Mucosa of gallbladder (tissue), 1 donor: Measurements from ENCODE around the gene STX8. TPM values are rescaled to one million over a fixed set of nuclear protein-coding genes. Genes with fewer than 3 reads are reported as not detected.

Experiments used
- DNase-seq: peaks from one replicate; pipeline ENCODE4 v3.0.0-alpha.2; 2020; ENCODE audit warnings: low spot score
- total RNA-seq: library from RNA; stranded (reverse); gene quantifications from one replicate; pipeline ENCODE4 v1.2.1, GENCODE V29; 2021
- donor health status: DM: no; HTN: no; CAD: no.

The STX8 gene
- total RNA-seq, 1 donor from 2014 or later: 63.2 TPM

DNA sequence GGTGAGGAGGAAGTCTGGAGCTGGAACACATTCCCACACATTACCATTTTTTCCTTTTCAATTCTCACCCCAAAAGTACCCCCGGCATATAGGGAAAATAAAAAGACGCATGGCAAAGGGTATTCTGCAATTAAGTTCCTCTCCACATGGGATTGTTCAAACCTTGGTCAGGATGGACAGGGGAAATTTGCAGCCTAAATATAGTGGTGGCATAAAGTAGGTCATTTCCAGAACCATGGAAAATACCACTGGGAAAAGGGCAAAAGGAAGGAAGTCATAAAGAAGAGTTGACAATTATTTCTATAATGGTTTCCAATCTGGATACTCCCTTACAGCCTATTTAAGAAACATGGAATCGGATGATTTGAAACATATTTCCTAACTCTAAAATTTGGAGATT is 135.8 kb downstream of the STX8 start:
- no peak for DNase-seq

DNA sequence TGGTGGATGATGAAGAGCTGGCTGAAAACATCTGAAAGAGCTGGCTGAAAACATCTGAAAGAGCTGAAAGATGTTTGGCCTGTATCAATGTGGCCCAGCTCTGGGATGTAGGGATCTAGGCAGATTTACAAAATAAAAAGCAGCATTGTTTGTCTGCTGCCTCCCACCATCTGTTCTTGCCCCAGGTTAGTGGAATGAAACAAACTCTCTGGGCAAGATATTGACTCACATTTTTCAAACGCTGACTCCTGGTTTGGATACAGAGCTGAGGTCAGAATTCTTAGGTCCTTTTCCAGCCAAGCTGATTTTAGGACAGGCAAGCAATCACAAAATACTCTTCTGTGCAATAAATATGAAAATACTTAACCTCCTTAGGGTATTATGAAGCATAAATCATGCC is 139.0 kb downstream of the STX8 start:
- DNase-seq: no peak

DNA sequence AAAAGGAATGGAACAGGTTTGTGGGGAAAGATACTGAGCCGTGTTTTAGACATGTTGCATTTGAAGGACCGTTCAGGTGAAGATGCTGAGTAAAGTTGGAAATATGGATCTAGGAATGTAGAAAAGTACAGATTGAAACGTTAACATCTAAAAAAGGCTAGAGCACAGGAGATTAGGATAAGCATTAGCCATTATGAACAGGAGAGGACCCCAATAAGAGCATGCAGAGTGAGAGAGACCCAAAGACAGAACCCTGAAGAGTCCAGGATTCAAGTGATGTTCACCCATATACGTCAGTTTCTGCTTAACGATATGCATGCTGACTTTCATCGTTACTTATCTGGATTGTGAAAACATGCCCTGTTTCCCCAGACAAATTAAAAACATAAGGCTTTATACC is 140.5 kb downstream of the STX8 start:
- no peak for DNase-seq

DNA sequence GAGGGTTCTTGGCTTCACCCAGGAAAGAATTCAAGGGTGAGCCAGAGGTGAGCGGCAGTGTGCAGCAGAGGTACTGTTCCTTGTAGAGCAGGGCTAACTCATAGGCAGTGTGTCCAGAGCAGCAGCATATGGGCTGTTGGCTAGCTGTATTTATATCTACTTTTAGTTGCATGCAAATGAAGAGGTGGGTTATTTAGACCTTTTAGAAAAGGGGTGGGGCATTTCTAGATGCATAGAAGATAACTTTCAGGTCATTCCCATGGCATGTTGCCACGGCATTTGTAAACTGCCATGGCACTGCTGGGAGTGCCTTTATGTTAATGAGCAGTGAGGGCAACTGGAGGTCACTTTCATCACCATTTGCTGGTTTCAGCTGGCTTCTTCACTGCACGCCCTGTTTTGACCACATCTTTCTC is 141.0 kb downstream of the STX8 start:
- DNase-seq: no peak

DNA sequence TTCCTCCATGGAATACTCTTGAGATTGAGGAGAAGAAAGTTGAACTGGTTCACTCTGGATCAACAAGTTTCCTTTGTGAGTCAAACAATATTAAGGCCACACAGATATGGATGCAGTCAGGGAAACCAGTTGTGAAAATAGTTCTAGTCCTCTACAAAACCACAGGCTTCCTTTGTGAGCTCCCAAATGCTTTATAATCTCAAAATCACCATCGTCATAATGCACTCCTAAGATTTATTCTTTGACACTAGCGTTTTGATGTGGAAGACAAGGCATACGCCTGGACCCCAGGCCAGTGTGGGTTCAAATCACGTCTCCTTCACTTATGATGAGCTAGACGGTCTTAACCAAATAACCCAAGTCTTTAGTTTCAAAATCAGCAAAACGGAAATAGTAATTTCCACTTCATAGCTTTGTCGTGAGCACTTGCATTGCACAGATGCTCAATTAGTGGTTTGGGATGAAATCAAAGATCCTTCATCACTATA is 142.6 kb downstream of the STX8 start:
- DNase-seq: no peak

DNA sequence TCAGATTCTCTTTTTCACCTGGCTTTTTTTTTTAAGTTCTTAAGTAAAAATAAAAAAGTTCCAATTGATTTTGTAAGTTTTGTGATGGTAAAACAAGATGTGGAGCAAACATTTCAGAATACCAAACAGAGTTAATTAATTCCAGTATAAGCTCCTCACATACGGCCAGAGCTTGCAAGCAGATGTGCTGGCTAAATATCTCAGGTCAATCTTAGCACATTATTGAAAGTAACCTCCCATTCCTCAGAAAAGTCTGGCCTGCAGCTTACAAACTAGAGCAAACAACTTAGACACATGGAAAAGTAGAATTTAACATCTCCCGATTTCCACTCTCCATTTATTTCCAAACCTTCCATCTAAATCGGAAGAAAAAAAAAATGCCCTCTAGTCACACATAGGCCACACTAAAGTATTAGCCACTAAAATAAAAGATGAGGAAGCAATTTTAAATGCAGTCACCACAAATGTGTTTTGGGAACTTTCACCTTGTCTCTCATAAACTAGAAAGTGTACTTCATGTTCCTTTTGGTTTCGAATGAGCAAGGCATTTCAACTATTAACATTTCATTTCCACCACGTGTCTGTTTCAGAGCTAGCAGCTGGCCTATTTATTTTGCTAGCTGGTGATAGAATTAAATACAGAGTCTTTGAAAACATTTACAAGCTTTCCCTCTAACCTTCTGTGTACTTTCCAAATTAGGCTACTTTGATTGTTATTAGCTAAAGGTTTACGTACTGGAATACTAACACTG is 143.3 kb downstream of the STX8 start:
- DNase-seq: no peak

DNA sequence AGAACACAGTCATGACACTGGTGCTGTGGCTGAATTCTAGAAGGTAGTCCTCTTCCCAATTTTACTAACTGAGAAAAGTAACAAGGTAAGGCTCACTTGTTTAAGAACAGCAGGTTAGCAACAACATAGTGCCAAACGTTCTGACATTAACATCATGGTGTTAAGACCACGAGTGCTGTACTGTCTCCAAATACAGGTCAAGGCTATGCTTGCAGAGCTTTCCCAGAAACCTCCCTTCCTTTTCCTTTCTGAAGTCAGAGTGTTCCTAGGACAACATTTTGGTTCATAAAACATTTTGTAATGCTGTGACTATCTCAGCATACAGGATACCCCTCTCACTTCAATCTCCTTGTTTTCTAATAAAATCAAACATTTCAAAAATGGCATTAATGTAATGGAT is 144.0 kb downstream of the STX8 start:
- DNase-seq: no peak

DNA sequence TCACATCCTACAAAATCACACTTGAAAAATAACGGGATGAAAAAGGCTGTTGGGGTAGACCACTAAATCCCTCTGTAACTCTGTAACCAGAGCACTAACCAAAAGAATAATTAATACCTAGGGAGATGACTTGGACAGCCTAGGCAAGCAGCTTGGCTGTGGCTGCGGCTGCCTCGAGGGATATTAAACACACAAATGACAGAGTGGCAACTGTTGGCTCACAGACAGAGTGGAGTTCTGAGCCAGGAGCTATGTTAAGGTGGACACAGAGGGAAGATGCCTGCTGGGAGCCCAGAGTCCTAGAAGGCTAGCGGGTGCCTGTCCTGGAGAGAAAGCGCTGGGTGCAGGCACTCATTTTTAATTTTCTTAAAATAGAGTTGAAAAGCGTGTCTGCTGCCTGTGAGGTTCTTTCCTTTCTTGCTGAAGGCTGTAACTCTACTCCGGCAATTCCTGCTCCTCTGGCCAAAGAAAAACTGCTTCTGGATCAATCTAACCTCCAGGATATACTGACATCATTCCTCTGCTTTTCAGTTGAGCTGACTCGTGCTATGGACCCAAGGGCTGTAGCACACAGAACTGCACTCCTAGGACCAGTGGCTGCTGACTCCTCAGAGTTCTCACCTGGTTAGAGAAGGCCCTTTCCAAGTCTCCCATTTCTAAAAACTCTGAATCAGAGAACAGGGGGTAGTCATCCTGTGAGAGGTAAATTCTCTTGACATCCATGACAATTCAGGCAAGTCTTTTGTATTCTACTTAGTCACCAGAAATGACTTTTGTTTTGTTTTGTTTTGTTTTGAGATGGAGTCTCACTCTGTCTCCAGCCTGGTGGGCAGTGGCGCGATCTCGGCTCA is 147.9 kb downstream of the STX8 start:
- DNase-seq: no peak

DNA sequence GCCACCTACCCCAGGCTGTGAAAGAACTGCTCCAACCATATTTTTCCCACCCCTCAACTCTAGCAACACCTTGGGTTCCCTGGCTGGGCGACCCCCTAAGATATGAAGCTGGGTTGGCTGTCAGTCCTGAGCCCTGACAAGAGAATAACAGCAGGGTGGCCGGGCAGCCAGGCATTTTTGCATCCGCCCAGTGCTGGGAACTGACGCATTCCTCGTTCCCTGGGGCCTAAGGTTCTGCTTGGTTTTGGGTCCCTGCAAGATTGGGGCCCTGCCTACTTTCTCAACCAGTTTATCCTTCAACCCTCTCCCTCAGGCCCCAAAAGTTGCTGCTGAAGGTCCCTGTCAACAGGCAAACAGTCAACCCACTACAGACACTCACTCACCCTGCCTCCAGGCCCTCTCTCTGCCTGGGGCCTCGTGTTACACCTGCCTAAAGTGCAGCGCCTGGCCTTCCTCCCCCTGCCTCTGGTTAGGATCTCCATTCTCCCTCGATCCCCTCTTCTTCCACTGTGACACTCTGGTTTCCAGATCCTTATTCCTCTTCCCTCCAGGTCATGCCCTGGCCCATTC is 151.5 kb downstream of the STX8 start:
- no peak for DNase-seq

DNA sequence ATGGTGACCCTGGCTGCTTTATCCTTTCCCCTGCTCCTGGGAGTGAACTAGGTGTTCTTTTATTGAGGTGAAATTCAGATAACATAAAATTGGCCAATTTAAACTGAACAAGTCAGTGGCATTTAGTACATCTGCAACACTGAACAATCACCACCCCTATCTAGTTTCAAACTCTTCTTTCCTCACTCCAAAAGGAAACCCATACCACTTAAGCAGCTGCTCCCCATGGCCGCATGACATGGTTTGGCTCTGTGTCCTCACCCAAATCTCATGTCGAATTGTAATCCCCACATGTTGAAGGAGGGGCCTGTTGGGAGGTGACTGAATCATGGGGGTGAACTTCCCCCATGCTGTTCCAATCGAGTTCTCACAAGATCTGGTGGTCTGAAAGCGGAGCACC is 154.1 kb downstream of the STX8 start:
- DNase-seq: no peak

DNA sequence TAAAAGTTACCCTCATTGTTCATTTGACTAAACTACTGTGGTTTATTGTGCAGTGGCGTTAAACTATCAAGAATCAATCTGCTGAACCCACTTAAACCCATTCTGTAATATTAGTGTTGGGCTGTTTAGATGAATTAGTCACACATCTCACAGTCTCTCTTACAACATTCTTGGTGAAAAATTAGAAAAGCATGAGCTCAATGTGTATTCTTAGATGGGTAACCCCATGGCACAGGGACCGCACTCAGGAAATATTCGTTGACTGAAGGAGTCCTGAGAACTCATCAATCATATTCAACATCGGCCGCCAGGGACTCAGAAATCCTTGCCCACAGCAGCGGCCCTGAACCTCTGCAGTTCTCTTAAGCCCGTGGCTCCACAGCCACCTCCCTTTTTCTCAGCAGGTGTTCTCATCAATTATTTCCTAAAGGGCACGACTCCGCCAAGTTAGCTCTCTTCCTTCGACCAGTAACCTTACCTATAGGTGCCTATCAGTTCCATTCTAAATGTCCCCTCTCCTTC is 155.6 kb downstream of the STX8 start:
- no peak for DNase-seq

DNA sequence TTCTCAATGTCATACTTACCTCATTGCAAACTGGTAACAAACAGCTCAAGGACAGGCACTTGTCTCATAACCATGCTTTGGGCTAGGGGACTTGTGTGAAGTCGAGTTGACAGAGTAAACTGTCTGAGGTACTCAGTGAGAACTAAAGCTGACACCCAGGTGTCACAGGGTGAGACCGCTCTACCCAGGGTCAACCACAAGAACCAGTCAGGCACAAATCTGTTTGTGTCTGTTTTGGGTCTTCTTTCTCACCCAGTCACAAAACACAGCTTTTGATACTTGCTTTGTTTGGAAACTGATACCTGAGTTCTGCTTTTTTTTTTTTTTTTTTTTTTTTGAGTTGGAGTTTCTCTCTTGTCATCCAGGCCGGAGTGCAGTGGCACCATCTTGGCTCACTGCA is 161.1 kb downstream of the STX8 start:
- no peak for DNase-seq

DNA sequence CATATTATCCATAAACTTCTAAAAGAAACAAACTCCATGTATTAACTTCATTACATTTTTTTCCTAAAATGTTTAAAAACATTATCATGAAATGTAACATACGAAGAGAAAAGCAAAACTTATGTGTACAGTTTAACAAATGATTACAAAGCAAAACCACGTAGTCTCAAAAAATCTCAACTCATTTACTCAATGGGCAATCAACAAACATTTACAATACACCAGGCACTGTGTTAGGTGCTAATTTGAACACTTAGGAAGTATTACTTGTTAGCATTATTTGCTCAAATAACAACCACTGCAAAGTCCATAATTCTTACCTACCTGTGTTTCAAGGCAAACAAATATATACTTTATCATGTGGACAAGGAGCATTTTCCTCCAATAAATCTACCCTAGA is 164.9 kb downstream of the STX8 start:
- DNase-seq: no peak

DNA sequence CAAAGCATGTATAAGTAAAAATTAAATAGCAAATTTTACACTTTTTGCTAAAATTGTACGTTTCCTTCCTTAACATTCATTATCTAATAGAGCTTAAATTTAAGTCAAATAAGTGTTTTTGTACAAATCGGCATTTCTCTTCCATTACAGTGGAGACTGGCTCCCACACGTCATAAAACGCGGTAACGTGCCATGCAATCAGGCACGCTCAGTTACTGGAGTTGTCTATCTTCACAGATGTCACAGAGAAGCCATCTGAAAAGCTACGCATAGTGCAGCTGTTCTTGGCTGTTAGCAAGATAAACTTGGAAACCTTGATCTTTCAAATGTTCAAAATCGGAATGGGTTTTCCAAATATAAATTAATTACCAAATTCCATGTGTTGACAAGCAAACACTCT is 165.3 kb downstream of the STX8 start:
- no peak for DNase-seq

DNA sequence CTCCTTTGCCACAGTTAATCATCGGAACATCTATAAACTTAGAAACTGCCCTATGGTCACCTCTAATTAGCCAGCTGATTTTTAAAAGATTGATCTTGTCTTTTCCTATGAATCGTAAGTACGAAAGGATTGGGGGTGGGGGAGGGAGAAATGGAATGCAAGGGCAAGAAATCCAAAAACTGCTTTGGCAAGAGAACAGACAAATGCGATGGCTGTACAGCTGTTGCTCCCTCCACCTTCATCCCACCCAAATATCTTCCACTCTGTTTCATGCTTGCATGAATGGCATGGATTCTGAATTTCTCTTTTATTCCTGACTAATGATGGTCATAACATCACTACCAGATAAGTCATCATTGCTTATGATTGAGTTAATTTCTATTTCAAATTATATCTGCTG is 165.7 kb downstream of the STX8 start:
- no peak for DNase-seq

DNA sequence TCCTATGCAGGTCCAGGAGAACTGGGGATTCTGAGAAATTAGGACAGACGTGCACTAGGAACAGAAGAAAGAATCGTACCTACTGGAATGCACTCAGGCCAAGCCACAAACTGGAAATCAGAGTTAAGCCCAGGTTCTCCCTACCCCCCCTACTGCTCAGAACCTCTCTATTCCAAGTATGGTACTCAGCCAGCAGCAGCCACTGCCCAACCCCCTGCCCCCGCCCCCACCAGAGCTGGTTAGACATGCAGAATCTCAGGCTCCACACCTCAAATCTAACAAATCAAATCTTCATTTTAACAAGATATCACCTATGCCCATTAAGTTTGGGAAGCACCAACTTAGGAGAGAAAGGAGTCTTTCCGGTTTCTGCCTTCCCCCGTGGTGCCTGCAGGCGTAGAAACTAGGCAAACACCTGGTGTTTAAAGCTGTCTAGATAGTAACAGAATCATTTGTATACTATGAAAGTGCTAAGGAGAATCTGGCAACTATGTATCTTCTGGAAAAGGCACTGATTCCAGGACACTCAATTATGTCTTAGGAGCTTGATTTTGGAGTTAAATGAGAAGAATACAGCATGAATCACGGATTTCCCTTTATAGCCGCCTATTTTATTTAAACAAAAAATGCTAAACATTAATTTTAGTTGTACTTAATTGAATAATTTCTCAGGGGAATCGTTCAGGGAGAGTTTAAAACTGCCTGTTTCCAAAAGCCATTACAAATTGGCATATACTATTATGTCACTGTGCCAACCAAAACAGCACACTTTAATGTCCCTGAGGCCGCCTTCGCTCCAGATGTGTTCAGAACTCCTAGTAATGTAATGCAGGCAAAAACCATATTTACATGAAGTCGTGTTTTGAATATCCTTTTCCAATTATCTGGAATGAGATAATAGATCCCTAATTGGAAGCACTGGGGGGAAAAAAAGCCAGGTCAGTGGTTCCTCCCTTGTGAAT is 166.5 kb downstream of the STX8 start:
- no peak for DNase-seq

DNA sequence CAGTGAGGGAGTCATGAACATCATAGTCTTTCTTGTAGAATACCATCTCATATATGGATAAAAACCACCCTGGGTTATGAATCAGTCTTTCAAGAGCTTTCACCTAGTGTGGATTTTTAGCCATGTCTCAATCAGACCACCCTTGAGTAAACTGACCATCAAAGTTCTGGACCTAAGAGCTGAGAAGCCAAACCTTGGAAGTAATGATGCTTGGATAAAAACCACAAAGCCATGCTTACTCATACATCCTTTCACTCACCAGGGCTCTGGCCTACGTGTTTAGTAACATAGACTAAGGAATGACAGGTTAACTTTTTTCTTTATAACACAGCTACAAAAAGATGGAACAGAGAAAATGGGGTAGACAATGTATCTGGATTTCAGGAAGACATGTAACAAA is 167.2 kb downstream of the STX8 start:
- no peak for DNase-seq

DNA sequence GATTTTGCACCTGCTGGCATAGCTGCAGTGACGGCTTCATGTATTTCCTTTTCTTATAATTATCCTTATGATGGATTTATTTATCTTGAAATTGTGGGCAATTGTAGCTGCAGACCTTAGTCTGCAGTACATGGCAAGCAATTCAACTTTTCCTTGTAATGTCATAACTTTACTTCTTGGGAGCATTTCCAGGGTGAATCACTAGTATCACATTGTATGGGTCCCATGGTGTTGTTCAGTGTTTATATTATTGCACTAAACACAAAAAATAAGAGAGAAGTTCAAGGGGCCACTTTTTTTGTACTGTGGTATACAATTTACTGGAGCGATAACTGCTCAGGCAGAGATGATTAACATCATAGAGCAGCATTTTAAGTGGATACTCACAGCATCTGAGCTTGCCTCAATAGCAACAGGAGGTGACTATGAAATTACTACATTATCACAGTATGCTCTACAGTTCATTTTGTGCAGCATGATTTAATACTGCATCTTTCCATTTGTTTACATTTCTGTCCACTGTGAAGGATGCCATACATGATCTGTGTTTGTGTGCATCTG is 169.5 kb downstream of the STX8 start:
- no peak for DNase-seq

DNA sequence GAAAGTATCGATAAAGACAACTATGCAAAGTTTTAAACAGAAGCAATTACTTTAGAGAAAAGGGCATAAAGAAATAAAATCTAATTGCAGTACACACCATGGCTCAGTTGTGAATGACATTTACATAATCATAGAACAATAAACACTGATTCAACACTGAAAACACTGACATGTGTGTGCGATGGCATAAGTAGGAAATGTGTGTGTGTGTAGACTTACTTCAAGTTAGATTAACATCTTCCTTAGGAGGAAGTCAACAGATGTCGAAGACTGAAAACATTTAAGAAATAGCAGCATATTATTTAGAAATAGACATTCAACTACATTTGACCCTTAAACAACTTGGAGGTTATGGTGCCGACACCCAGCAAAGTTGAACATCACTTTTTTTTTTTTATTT is 172.4 kb downstream of the STX8 start:
- no peak for DNase-seq

DNA sequence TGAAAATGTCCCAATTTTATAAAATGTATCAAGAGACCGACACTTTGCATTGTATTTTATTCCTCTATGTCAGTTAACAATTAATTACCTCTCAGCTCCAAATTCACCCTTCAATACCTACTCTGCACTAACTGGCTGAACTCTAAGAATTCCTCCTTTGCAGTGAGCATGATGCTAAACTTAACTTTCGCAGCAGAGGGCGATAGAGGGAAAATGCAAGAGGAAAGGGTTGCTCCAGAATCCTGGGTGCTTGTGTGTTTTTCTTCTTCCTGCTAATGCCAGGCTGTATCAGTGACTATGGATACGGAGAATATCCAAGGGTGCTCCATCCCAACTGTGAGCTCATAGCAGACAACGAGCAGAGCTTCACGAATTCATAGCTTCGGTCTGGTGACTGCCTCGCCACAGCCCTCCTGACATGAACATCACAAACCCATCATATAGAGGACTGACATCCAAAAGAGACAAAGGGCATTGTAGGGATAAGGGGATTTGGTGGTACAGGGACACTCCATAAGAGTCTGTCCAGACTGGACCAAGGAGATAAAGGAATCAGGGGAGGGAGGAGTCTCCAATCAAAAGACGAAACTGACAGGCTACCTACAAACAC is 172.9 kb downstream of the STX8 start:
- DNase-seq: no peak

DNA sequence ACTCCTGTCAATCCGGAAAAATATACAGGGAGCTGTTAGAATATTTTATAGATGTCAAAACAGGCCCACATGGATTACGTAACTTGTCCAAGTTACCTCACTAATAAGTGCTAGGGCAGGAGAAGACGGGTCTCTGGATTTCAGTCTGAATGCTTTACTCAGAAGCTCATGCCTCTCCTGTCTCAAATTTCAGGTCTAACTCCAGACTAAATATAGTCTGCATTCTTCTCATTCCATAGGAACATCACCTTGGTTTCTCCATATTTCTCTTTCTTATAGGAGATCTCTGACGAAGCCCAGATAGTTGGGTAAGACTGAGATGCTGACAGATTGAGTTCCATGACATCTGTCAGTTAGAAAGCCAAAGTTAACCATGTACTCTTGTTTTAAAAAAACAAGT is 174.2 kb downstream of the STX8 start:
- no peak for DNase-seq
